SK-N-SH (cell line): ENCODE results near the gene HSDL1. TPM values are rescaled to one million over a fixed set of nuclear protein-coding genes. Genes with fewer than 3 reads are reported as not detected.

Experiments used
- CTCF ChIA-PET: fragments of 300-600, 350-600 bp; formaldehyde crosslinking; extraction: SDS; loops from one replicate; lab custom pipeline; 2021; lab: Yijun Ruan, JAX
- POLR2A ChIA-PET: fragments of 350-600 bp; sonication (Branson Sonifier 250); formaldehyde crosslinking; extraction: SDS; loops from one replicate; lab custom pipeline; 2020; ENCODE audit warnings: antibody characterized with exemption, inconsistent platforms; lab: Yijun Ruan, JAX
- DNase-seq: peaks from one replicate; pipeline ENCODE4 v3.0.0; 2012
- H2AFZ ChIP-seq: fragments of 200-600 bp; sonication (generic); 2 replicates; pipeline ENCODE4 v1.8.1; 2016; ENCODE audit warnings: antibody characterized with exemption, mild to moderate bottlenecking, low read depth
- H3F3A ChIP-seq: fragments of 200-600 bp; sonication (generic); replicated peaks from 2 replicates; pipeline ENCODE3; 2016; ENCODE audit warnings: antibody characterized with exemption, mild to moderate bottlenecking; ENCODE audit not compliant: insufficient read depth
- H3K27ac ChIP-seq, 2 experiments: fragments of 200-500 bp in 1 of 2; fragments of 200-600 bp in 1 of 2; sonication (Bioruptor generic) in 1 of 2; sonication (generic), shearing (Covaris generic) in 1 of 2; 2 replicates each; pipeline versions ENCODE4 v1.5.1 to v1.6.1; 2014 to 2016; ENCODE audit warnings: low read depth in 2 of 2, inconsistent platforms in 1 of 2, low read length in 1 of 2, mild to moderate bottlenecking in 1 of 2, mixed read lengths in 1 of 2
- H3K27me3 ChIP-seq: fragments of 200-600 bp; sonication (generic), shearing (Covaris generic); 2 replicates; pipeline ENCODE4 v1.6.1; 2016; ENCODE audit warnings: mixed run types; ENCODE audit not compliant: insufficient read depth
- H3K36me3 ChIP-seq, 2 experiments: fragments of 200-500 bp in 1 of 2; fragments of 200-600 bp in 1 of 2; sonication (Bioruptor generic) in 1 of 2; sonication (generic) in 1 of 2; replicated peaks in 1 of 2; 2 replicates each; pipeline versions ENCODE3 to v1.5.1; 2014 to 2016; ENCODE audit warnings: low read length in 1 of 2, mild to moderate bottlenecking in 1 of 2; ENCODE audit not compliant: insufficient read depth in 2 of 2, control insufficient read depth in 1 of 2
- H3K4me1 ChIP-seq, 2 experiments: fragments of 200-500 bp in 1 of 2; fragments of 200-600 bp in 1 of 2; sonication (Bioruptor generic) in 1 of 2; sonication (generic), shearing (Covaris generic) in 1 of 2; 2 replicates each; pipeline versions ENCODE4 v1.5.1 to v1.6.1; 2014 to 2016; ENCODE audit warnings: low read depth in 1 of 2, low read length in 1 of 2, mixed run types in 1 of 2; ENCODE audit not compliant: insufficient read depth in 2 of 2, control insufficient read depth in 1 of 2
- H3K4me2 ChIP-seq: fragments of 200-600 bp; sonication (generic), shearing (Covaris generic); 2 replicates; pipeline ENCODE4 v1.6.1; 2017; ENCODE audit warnings: mixed run types
- H3K4me3 ChIP-seq, 2 experiments: fragments of 200-500 bp in 1 of 2; fragments of 200-600 bp in 1 of 2; sonication (Bioruptor generic) in 1 of 2; sonication (generic), shearing (Covaris generic) in 1 of 2; 2 replicates each; pipeline versions ENCODE4 v1.5.1 to v1.8.1; 2014 to 2016; ENCODE audit warnings: low read depth in 2 of 2, inconsistent platforms in 1 of 2, low read length in 1 of 2, mild to moderate bottlenecking in 1 of 2, mixed read lengths in 1 of 2, moderate library complexity in 1 of 2
- H3K79me2 ChIP-seq: fragments of 200-600 bp; sonication (generic); 2 replicates; pipeline ENCODE4 v1.8.1; 2017; ENCODE audit warnings: mild to moderate bottlenecking; ENCODE audit not compliant: insufficient read depth
- H3K9ac ChIP-seq: fragments of 200-600 bp; sonication (generic); 2 replicates; pipeline ENCODE4 v1.6.1; 2017; ENCODE audit warnings: mixed run types
- H3K9me2 ChIP-seq: fragments of 200-600 bp; sonication (generic); 2 replicates; pipeline ENCODE4 v1.6.1; 2017; ENCODE audit warnings: mixed run types
- H3K9me3 ChIP-seq: fragments of 200-600 bp; sonication (generic); 2 replicates; pipeline ENCODE4 v1.6.1; 2017; ENCODE audit warnings: mixed run types, mild to moderate bottlenecking, moderate library complexity
- H4K20me1 ChIP-seq: fragments of 200-600 bp; sonication (generic); 2 replicates; pipeline ENCODE4 v1.6.1; 2017; ENCODE audit warnings: mild to moderate bottlenecking, mixed run types; ENCODE audit not compliant: insufficient read depth
- CHD2 ChIP-seq: fragments of 150-350 bp; IDR thresholded peaks from 2 replicates; pipeline ENCODE4 v1.6.1; 2018; ENCODE audit warnings: low read length; ENCODE audit not compliant: partially characterized antibody
- CTCF ChIP-seq: fragments of 200-600 bp; sonication (generic); IDR thresholded peaks from 2 replicates; pipeline ENCODE4 v1.6.1; 2017; ENCODE audit warnings: antibody characterized with exemption, mild to moderate bottlenecking, moderate library complexity
- ELF1 ChIP-seq: IDR thresholded peaks from 2 replicates; pipeline ENCODE4 v1.4.0; 2012
- EP300 ChIP-seq, 2 experiments: IDR thresholded peaks; 2 replicates each; pipeline versions ENCODE4 v1.4.0 to v1.6.1; 2012; ENCODE audit warnings: borderline replicate concordance in 1 of 2, low read depth in 1 of 2, low read length in 1 of 2
- EZH2phosphoT487 ChIP-seq: fragments of 200-600 bp; sonication (generic); IDR thresholded peaks from 2 replicates; pipeline ENCODE4 v1.6.1; 2017; ENCODE audit warnings: low read depth, mixed run types, mild to moderate bottlenecking, antibody characterized with exemption, moderate library complexity, borderline replicate concordance
- FOXJ3 ChIP-seq: sonication (generic); formaldehyde crosslinking; IDR thresholded peaks from 2 replicates; pipeline ENCODE4 v1.5.1; 2020; ENCODE audit warnings: mild to moderate bottlenecking, missing genetic modification reagents
- FOXM1 ChIP-seq: IDR thresholded peaks from 2 replicates; pipeline ENCODE4 v1.4.0; 2012; ENCODE audit warnings: low read depth, mild to moderate bottlenecking
- GATA2 ChIP-seq: sonication (generic); formaldehyde crosslinking; IDR thresholded peaks from 2 replicates; pipeline ENCODE4 v1.5.0; 2020; ENCODE audit warnings: mild to moderate bottlenecking, missing genetic modification reagents
- JUND ChIP-seq: IDR thresholded peaks from 2 replicates; pipeline ENCODE4 v1.4.0; 2012
- MEF2A ChIP-seq: IDR thresholded peaks from 2 replicates; pipeline ENCODE4 v1.4.0; 2012; ENCODE audit warnings: low read depth, borderline replicate concordance
- MXI1 ChIP-seq: IDR thresholded peaks from 2 replicates; pipeline ENCODE4 v1.6.1; 2012; ENCODE audit warnings: mild to moderate bottlenecking, low read depth, low read length, improper control_type of control experiment
- NFIC ChIP-seq: IDR thresholded peaks from 2 replicates; pipeline ENCODE4 v1.4.0; 2012; ENCODE audit warnings: borderline replicate concordance
- POLR2AphosphoS5 ChIP-seq: IDR thresholded peaks from 2 replicates; pipeline ENCODE4 v1.6.1; 2012; ENCODE audit warnings: low read depth, low read length
- RAD21 ChIP-seq: IDR thresholded peaks from 2 replicates; pipeline ENCODE4 v1.6.1; 2012; ENCODE audit warnings: mild to moderate bottlenecking, low read length
- RXRA ChIP-seq: IDR thresholded peaks from 2 replicates; pipeline ENCODE4 v1.4.0; 2012; ENCODE audit warnings: low read depth, mild to moderate bottlenecking, borderline replicate concordance
- SIN3A ChIP-seq: IDR thresholded peaks from 2 replicates; pipeline ENCODE4 v1.6.1; 2012; ENCODE audit warnings: low read depth, mild to moderate bottlenecking, low read length, moderate library complexity, borderline replicate concordance
- SMC3 ChIP-seq: IDR thresholded peaks from 2 replicates; pipeline ENCODE4 v1.6.1; 2012; ENCODE audit warnings: low read depth, low read length, improper control_type of control experiment
- TAF1 ChIP-seq: IDR thresholded peaks from 2 replicates; pipeline ENCODE4 v1.6.1; 2012; ENCODE audit warnings: low read depth, mild to moderate bottlenecking, low read length, moderate library complexity, borderline replicate concordance
- USF1 ChIP-seq: IDR thresholded peaks from 2 replicates; pipeline ENCODE4 v1.4.0; 2012; ENCODE audit warnings: low read depth, borderline replicate concordance
- USF2 ChIP-seq: fragments of 150-350 bp; IDR thresholded peaks from 2 replicates; pipeline ENCODE4 v1.6.1; 2017; ENCODE audit warnings: antibody characterized with exemption, low read length, low read depth, borderline replicate concordance
- WGBS: methylation state at CpG from one replicate; pipeline ENCODE4 v1.1.6; 2017; ENCODE audit warnings: low lambda C conversion rate; 5-methylcytosine and 5-hydroxymethylcytosine counted together
- polyA plus RNA-seq, 3 experiments: library from polyadenylated mRNA; depleted of rRNA; stranded (reverse); fragments of >200 nt; gene quantifications; 2 replicates each; pipeline ENCODE4 v1.2.3, GENCODE V29; 2012
- TF ChIP-seq, protein P1 (sequence below): IDR thresholded peaks from 2 replicates; pipeline ENCODE4 v1.4.0; 2012; ENCODE audit warnings: low read depth, borderline replicate concordance

The HSDL1 gene
- polyA plus RNA-seq, 1 of the 3 experiments (the other 2 are of a cell fraction) = 14.5 TPM

- TF ChIP-seq CTCF = no peak
- no peak for TF ChIP-seq RAD21
Observed at GRCh38 chr16:84178892-84179611, 34.1 kb upstream of the HSDL1 start (continued).

GRCh38 chr16:84178146-84178765 lies 33.3 kb upstream of the HSDL1 start:
- no peak overlapping the region for H3K4me3 ChIP-seq
- no peak overlapping the region for H3K27ac ChIP-seq
- H2AFZ ChIP-seq = no peak overlapping the region
- H3K9me2 ChIP-seq = no peaks in the 10 kb centered on the region
- no peaks in the 10 kb centered on the region for H3K9me3 ChIP-seq
- POLR2A ChIA-PET = interaction anchor here (1.2 kb wide), 1 partner anchor 8 kb away, joined by 3 read pairs; the partner anchor contains the start of gene TAF1C
- no peaks in the 10 kb centered on the region for H3K27me3 ChIP-seq
- H4K20me1 ChIP-seq = 0 out of 2 replicates have a peak, but pooled peaks cover 5% of the 10 kb centered on the region
- no peak for DNase-seq
- no peak for TF ChIP-seq CHD2
- no peak for TF ChIP-seq TAF1
- no peak for TF ChIP-seq MXI1
- no peak for TF ChIP-seq POLR2AphosphoS5
- TF ChIP-seq, protein P1, sequence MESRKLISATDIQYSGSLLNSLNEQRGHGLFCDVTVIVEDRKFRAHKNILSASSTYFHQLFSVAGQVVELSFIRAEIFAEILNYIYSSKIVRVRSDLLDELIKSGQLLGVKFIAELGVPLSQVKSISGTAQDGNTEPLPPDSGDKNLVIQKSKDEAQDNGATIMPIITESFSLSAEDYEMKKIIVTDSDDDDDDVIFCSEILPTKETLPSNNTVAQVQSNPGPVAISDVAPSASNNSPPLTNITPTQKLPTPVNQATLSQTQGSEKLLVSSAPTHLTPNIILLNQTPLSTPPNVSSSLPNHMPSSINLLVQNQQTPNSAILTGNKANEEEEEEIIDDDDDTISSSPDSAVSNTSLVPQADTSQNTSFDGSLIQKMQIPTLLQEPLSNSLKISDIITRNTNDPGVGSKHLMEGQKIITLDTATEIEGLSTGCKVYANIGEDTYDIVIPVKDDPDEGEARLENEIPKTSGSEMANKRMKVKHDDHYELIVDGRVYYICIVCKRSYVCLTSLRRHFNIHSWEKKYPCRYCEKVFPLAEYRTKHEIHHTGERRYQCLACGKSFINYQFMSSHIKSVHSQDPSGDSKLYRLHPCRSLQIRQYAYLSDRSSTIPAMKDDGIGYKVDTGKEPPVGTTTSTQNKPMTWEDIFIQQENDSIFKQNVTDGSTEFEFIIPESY = no peak
- no peak for TF ChIP-seq GATA2 (CRISPR knock-in tag)
- no peak for TF ChIP-seq EZH2phosphoT487
- no peak for TF ChIP-seq RAD21
- TF ChIP-seq SIN3A = no peak
- no peak for TF ChIP-seq NFIC
- no peak for TF ChIP-seq USF2
- TF ChIP-seq SMC3 = no peak
- TF ChIP-seq ELF1 = no peak
- no peak for TF ChIP-seq FOXJ3 (CRISPR knock-in tag)
- no peak for TF ChIP-seq EP300 (IDR thresholded peaks at IDR 0.05; ENCODE audit: borderline replicate concordance in 1 of 2, low read depth in 1 of 2, low read length in 1 of 2)
- no peak for TF ChIP-seq USF1
- no peak for TF ChIP-seq FOXM1
- no peak for TF ChIP-seq RXRA
- no peak for TF ChIP-seq MEF2A
- TF ChIP-seq JUND = no peak
- peaks cover 0 to 7% of the 10 kb centered on the region in 2 experiments; a peak in 1 of 4 replicates for H3K4me1 ChIP-seq
- no peaks in the 10 kb centered on the region for H3F3A ChIP-seq
- no peak overlapping the region for H3K4me2 ChIP-seq
- H3K9ac ChIP-seq = no peak overlapping the region
- 95% methylated on average over 7 of the region's 15 CpGs for WGBS
- CTCF ChIA-PET = interaction anchor here (1.0 to 9.0 kb wide), 8 partner anchors 9 to 221 kb away, joined by 3 to 109 read pairs (median 5); partner anchors contain the start of genes ADAD2 and TAF1C
- H3K79me2 ChIP-seq = no peaks in the 10 kb centered on the region
- peaks cover 0 to 48% of the 10 kb centered on the region in 2 experiments for H3K36me3 ChIP-seq
